OCI-M2 (cell line): Measurements from ENCODE around the gene KANSL1L.
"Not testable (repeated sequence)": the region's sequence is repeated elsewhere in the genome, so short reads cannot be mapped to it uniquely, and the experiment has no call there.

Experiments
- DNase-seq: peaks from one replicate; lab custom pipeline; 2025; ENCODE audit not compliant: unreplicated experiment; lab: John Stamatoyannopoulos, UW

Gene KANSL1L, protein sequence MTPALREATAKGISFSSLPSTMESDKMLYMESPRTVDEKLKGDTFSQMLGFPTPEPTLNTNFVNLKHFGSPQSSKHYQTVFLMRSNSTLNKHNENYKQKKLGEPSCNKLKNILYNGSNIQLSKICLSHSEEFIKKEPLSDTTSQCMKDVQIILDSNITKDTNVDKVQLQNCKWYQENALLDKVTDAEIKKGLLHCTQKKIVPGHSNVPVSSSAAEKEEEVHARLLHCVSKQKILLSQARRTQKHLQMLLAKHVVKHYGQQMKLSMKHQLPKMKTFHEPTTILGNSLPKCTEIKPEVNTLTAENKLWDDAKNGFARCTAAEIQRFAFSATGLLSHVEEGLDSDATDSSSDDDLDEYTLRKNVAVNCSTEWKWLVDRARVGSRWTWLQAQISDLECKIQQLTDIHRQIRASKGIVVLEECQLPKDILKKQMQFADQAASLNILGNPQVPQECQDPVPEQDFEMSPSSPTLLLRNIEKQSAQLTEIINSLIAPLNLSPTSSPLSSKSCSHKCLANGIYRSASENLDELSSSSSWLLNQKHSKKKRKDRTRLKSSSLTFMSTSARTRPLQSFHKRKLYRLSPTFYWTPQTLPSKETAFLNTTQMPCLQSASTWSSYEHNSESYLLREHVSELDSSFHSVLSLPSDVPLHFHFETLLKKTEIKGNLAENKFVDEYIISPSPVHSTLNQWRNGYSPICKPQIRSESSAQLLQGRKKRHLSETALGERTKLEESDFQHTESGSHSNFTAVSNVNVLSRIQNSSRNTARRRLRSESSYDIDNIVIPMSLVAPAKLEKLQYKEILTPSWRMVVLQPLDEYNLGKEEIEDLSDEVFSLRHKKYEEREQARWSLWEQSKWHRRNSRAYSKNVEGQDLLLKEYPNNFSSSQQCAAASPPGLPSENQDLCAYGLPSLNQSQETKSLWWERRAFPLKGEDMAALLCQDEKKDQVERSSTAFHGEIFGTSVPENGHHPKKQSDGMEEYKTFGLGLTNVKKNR

DNA sequence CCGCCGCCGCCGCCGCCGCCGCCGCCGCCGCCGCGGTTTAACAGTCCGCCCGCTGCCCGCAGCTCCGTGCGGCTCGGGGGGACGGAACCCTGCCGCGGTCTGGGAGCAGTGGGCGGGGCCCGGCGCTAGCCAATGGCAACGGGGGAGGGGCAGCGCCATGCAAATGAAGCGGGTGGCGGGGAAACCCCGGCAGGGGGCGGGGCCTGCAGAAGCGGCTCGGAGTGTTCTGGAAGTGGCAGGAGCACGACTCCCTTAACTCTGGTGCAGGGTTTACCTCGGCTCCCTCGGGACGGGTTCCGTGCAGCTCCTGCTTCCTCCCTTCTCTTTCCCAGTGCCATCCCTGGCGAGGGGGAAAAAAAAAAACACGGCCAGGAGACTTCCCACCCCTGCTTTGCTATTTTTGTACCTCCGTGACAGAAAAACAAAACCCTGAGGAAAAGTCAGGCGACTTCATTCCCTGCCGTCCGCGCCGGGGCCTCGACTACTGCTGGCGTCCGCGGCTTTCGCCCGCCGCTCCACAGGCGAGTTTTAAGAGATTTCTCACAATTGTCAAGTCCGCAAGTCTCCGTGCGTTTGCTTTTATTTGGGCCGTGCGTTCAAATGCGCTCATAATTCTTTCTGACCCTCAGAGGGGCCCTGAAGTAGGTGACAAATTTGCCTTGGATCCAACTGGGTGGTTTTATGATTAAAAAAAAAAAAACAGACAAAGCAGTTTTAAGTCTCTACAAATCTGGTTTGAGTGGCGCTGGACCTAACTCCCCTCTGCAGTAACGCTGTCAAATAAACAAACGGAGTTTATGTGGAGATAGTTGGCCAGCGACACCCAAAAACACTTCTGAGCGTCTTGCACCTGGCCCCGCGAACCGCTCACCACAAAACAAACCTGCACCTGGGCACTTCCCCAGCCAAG is at the start of gene KANSL1L:
KANSL1L (minus strand) TSS at position 101 of the 910 bp plus-strand sequence. CDS start 16,827 bp downstream, outside the sequence.
- DNase-seq: peak; percentile 22

DNA sequence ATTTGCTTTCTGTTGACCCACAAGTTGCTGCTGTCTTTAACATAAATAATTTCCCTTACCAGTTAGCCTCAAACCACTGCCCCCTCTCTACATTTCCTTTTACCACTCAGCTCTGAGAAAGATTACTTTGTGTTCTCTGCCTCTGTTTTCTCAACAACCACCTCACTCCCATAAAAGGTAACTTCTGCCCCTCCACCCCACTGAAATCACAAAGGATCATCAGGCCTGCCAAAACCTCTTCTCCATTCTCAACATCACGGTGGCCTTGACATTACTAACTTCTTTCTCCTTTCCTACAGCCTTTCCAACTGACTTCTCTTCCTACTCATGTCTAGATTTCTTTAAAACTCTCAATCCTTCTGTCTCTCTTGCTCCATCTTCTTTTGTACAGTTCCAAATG is 43.9 kb upstream of the KANSL1L start:
- no peak for DNase-seq

DNA sequence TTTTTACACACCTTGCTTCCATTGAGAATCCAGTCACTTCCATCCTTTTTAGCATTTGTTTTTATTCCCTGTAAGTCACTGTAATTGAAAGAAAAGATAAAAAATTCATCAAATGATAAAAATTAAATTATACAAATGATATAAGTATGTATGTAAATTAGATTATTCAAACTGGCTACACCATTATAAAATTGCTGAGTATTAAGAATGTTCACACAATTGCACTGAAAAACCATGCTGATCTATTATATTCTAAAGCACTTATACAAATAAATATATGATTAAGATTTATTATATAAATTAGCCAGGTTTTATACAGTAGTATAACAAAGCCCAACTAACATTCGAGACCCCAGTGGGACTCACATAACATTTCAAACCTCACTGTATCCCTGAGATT is 39.0 kb upstream of the KANSL1L start:
- DNase-seq: no peak

DNA sequence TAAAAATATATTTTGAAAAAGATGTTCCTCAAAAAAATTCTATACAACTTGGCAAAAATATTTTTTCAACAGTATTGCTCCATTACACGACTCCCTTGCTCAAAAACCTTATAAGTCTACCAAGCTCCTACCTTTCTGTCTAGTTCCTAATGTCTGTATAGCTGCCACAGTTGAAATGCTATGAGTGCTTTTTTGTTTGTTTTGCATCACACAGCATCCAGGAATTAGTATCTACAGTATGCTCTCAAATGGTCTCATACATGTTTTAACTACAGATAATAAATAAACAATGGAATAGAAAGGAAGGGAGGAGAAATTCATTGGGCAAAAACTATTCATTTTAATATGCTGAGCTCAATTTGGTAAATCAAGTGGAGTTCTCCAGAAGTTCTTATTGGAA is 36.7 kb upstream of the KANSL1L start:
- no peak for DNase-seq

DNA sequence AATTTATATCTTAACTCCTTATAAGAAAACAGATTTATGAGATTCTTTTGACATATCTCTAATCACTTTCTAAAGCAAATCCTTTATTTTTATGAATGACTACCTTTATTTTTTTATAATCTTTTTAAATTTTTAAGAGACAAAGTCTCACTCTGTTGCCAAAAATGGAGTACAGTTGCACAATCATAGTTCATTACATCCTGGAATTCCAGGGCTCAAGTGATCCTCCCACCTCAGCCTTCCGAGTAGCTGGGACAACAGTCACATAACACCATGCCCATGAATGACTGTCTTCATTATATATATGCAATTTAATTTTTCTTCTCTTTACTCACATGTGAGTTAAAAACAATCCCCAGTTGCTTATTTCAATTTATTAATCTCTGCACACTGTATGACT is 32.3 kb upstream of the KANSL1L start:
- no peak for DNase-seq

DNA sequence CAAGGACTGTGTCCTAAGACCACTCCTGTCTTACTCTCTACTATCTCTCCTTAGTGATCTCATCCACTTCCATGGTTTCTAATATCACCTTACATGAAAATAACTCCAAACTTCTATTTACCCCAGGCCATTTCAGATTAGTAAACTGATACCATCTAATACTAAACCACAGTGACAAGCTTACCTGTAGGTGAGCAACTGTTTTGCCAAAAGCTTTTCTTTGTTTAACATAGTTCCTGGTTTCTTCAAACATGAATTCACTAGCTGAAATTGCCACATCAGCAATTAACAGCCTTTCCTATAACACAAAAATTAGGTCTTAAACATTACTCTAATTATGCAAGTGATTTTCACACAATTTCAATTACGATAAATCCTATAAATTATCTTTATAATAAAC is 31.9 kb upstream of the KANSL1L start:
- DNase-seq: no peak

DNA sequence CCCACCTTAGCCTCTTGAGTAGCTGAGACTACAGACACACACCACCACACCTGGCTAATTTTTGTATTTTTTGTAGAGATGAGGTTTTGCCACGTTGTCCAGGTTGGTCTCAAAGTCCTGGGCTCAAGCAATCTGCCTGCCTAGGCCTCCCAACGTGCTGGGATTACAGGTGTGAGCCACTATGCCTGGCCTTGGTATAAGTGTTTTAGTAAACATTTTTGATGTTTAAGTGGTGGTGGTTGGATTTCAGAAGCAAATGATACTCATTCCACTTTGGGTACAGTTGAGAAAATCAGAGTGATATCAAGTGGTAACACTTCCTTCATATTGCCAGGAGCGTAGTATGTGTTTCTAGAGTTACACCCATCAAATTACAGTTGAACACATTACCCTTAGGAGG is 28.6 kb upstream of the KANSL1L start:
- no peak for DNase-seq

DNA sequence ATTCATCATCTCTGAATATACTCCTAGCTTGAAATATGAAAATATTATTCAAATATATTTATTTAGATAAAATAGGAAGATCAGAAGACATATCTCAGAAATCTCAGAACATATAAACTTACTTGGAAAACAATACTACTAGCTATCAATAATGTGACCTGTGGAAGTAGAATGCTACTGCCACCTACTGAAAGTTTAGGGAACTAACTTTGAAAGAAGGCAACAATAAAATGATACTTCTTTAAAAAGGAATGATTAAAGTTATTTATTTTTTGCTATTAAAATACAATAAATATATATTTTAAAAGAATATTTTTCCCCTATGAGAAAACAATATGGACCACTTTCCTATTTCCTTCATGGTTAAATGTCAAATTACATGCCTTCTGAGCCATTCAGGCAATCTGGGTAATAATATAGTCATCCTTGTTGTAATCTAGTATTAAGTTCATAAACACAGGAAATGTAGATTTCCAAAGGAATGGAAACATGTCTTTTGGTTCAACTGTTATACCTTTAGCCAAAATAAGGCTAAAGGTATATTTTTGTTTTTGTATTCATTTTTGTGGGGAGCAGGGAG is 28.1 kb upstream of the KANSL1L start:
- DNase-seq: no peak

DNA sequence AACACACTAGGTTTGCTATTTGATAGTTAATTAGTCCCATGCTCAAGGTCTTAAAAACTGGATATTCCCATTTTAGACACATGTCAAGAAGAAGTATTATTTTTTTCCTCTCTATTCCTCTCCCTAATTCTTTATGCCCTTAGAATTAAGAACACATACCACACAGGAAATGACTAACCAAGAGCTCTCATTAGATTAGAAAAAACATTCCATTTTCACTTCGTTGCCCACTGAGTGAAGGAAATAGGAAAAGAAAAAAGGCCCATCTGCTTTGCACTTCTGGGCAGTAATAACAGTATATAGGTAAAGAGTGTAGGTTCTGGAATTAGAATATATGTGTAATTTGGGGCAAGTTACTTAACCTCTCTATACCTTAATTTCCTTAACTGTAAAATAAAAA is 27.1 kb upstream of the KANSL1L start:
- DNase-seq: no peak

DNA sequence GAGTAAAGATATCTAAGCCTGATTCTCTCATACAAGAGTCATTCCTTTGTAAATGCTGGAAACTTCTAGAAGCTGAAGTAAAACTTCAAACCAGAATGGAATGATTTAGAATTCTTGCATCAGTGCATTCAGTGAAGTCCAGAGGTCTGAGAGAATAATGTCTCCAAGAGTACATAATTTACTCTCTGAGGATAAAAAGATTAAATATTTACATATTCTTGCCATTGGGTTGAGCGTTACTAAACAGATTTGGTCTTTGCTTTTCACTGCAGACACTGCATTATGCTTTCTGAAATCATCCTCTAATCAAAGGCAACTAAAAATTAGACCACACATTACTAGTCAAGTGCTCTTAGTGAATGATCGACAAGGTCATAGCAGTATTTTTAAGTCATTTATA is 26.5 kb upstream of the KANSL1L start:
- no peak for DNase-seq

DNA sequence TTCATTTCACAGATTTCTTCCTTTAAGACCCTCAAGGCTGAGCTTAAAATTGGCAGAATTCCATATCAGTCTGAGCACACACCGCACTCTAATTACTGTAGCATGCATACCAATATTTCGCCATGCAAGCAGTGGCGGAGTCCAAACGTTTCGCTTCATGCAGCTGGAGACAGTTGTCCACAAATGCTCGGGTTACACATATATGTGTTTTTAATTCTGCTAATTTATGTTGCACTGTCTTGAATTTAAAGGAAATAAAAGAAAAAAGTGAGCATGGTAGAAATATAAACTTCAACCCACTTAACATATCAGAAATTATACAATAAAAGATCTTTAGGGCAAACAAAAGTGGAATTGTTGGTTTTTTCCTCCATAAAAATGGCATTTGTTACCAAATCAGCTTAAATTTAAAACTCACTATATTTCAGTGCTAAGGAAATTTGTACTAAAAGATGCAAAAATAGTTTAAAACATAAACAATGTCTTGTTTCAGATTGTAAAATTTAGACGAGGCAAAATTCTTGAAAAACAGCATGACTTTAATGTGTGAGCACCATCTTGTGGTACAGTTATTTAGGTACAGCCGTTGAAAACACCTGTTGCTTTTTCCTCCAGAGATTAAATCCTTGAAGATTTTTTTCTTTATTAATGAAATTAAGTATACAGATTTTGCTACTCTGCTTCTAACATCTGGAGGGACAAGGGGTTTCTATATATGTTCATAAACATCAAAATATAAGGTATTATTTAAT is 24.1 kb upstream of the KANSL1L start:
- DNase-seq: peak; percentile 12

DNA sequence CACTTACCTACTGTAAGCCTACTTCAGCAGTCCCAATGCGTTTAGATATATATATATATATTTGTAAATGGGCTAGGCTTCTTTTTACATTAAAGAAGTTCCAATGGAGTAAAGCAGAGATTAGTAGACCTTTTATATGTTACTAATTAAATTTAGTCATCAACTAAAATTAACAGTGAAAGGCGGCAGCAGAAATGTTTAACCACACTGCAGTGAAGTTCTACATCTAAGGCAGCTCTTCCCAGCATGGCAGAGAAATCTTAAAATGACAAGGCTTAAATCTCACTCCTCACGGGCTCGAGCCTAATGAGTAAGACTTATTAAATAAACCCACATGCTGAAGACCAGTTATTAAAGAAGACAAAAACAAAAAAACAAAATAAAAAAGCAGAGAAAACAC is 19.1 kb upstream of the KANSL1L start:
- DNase-seq: no peak

DNA sequence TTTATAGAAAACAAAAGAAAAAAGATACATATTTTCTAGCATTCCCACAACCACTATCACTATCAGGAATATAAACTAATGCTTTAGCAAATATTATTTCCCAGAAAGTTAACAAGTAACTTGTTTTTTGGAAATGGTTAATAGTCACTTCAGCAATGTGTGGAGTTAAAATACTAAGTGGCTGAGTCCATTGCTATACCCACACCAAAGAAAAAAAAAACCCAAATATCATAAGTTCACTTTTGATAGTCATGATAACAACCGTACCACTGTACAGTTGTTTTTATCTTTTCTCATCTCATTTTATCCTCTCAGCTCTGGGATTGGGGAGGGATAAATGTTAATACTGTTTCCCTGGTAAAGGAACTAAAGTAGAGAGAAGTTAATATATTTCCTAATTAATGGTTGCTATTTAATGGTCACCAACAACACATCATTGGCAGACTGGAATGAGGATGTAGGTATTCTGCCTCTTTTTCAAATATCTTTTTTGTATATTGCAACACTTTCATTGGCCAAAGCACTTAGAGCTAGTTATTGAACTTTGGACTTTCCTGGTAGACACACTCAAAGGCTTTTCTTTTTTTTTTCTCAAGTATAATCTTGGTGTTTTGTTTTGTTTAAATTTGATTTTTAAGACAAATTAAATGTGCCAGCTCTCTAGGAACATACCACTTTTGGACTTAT is 18.4 kb upstream of the KANSL1L start:
- no peak for DNase-seq

DNA sequence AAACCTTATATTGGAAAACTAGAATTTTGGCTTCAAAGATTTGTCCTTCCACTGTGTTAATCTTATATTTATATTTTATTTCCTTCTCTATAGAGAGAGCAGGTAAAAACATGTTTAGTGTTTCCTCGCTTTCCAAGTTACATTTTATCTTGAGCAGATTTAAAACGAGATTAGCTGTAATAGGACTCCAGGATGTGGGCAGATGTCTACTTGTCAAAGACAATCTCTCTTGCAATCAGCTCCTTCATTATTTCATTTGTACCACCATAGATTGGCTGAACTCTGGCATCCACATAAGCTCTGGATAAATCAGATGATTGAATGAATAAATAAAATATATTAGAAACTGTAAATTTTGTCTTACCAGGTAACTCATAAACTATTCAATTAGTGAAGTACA is 17.5 kb upstream of the KANSL1L start:
- DNase-seq: no peak

DNA sequence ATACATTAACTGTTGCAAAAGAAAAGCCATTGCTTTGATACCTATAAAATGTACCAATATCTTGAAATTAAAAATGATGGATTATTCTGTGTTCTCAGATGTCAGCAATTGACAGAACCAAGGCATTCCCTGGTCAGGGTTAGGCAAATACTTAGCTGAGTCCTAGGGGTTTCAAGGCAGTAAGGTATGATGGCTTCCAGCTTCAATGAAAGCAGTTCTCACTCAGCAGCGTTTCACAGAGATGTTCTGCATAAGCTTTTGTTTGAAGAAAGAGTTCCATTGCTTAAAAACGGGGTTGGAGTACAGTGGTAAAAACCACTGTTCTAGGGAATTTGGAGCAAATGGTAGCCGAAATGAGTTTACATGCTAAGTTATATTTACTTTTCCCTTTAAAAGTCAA is 17.0 kb upstream of the KANSL1L start:
- no peak for DNase-seq

DNA sequence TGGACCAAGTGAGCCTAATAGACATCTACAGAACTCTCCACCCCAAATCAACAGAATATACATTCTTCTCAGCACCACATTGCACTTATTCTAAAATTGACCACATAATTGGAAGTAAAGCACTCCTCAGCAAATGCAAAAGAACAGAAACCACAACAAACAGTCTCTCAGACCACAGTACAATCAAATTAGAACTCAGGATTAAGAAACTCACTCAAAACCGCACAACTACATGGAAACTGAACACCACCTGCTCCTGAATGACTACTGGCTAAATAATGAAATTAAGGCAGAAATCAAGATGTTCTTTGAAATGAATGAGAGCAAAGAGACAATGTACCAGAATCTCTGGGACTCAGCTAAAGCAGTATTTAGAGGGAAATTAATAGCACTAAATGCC is 12.7 kb upstream of the KANSL1L start:
- not testable (repeated sequence) for DNase-seq

DNA sequence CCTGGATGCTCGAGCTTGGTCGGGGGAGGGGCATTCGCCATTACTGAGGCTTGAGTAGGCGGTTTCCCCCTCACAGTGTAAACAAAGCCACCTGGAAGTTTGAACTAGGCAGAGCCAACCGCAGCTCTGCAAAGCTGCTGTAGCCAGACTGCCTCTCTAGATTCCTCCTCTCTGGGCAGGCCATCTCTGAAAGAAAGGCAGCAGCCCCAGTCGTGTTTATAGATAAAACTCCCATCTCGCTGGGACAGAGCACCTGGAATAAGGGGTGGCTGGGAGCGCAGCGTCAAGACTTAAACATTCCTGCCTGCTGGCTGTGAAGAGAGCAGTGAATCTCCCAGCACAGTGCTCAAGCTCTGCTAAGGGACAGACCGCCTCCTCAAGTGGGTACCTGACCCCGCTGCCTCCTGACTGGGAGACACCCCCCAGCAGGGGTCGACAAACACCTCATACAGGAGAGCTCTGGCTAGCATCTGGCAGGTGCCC is 10.4 kb upstream of the KANSL1L start:
- not testable (repeated sequence) for DNase-seq

DNA sequence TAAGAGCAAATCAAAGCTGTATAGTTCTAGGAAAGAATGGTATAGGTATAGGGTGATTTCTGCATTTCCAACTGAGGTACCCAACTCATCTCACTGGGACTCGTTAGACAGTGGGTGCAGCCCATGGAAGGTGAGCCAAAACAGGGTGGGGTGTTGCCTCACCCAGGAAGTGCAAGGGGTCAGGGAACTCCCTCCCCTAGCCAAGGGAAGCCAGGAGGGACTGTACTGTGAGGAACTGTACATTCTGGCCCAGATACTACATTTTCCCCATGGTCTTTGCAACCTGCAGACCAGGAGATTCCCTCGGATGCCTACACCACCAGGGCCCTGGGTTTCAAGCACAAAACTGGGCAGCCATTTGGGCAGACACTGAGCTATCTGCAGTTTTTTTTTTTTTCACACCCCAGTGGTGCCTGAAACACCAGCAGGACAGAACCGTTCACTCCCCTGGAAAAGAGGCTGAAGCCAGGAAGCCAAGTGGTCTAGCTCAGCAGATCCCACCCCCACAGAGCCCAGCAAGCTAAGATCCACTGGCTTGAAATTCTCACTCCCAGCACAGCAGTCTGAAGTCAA is 9.9 kb upstream of the KANSL1L start:
- not testable (repeated sequence) for DNase-seq

DNA sequence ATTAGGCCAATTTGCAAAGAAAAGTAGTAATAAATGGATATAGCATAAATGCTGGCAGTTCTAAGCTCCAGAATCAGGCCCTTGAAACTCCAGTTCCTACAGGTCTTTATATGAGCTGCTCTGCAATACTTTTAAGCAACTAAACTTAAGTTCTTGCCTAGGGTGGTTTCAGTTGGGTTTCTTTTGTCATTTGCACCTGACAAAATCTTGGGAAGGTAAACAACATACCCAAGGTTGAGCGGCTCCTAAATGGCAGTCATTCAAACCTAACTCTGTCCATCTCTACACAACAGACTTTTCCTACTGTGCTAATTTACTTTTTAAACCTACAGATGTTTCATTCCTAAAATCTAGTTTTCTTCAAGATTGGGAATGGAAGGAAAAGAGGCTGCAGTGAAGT is 9.3 kb upstream of the KANSL1L start:
- DNase-seq: no peak
